GM12878 (cell line): ENCODE results near the gene MICAL3. TPM values are rescaled to one million over a fixed set of nuclear protein-coding genes. Genes with fewer than 3 reads are reported as not detected.

ENCODE experiments used
- ATAC-seq: fragments of 200-7000 bp; cut with Tn5 transposase; 3 replicates; pipeline ENCODE4 v1.9.1; 2020; ENCODE audit warnings: mild to moderate bottlenecking, moderate library complexity
- BruUV-seq: library from RNA; stranded (reverse); fragments of 400-500 nt; replicated peaks from 2 replicates; lab custom pipeline; 2021; lab: Mats Ljungman, UMichigan
- CTCF ChIA-PET: fragments of 300-600 bp; sonication (Branson Sonifier 250); formaldehyde crosslinking; extraction: SDS; loops from one replicate; lab custom pipeline; 2021; ENCODE audit warnings: inconsistent platforms; lab: Yijun Ruan, JAX
- POLR2A ChIA-PET: fragments of 350-600 bp; formaldehyde crosslinking; extraction: SDS; loops from one replicate; lab custom pipeline; 2021; ENCODE audit warnings: inconsistent platforms; lab: Charles Lee
- RAD21 ChIA-PET: fragments of 300-600 bp; sonication (Branson Sonifier 250); formaldehyde crosslinking; loops from one replicate; lab custom pipeline; 2023; ENCODE audit warnings: antibody characterized with exemption; ENCODE audit not compliant: unreplicated experiment; lab: Charles Lee
- SMC1A ChIA-PET: fragments of 300-600 bp; sonication (Branson Sonifier 250); formaldehyde crosslinking; loops from one replicate; lab custom pipeline; 2023; ENCODE audit not compliant: unreplicated experiment, uncharacterized antibody; lab: Charles Lee
- DNase-seq: peaks from one replicate; pipeline ENCODE4 v3.0.0-alpha.2; 2011; ENCODE audit warnings: low read depth, low spot score
- FAIRE-seq: peaks from 3 replicates; lab custom pipeline; 2011; peaks lifted over from hg19 to GRCh38; lab: Jason Lieb, UNC
- H2AFZ ChIP-seq: 2 replicates; pipeline ENCODE4 v1.6.0; 2011; ENCODE audit warnings: low read depth, low read length, control low read depth; ENCODE audit not compliant: control insufficient read depth
- H3K27ac ChIP-seq: 2 replicates; pipeline ENCODE4 v1.5.1; 2011; ENCODE audit warnings: control low read depth; ENCODE audit not compliant: control insufficient read depth, insufficient read depth
- H3K27me3 ChIP-seq, 2 experiments: replicated peaks in 1 of 2; 2 replicates each; pipeline versions ENCODE4 v1.6.0 to v1.6.1; 2011; ENCODE audit warnings: low read length in 1 of 2; ENCODE audit not compliant: control insufficient read depth in 2 of 2, insufficient read depth in 2 of 2
- H3K36me3 ChIP-seq, 2 experiments: 2 replicates each; pipeline ENCODE4 v1.5.1; 2011; ENCODE audit warnings: low read length in 1 of 2; ENCODE audit not compliant: control insufficient read depth in 2 of 2, insufficient read depth in 2 of 2
- H3K4me1 ChIP-seq: 2 replicates; pipeline ENCODE4 v1.6.1; 2011; ENCODE audit warnings: mild to moderate bottlenecking, low read length, moderate library complexity, mixed read lengths; ENCODE audit not compliant: control insufficient read depth, insufficient read depth
- H3K4me2 ChIP-seq: 2 replicates; pipeline ENCODE4 v1.6.0; 2011; ENCODE audit warnings: control low read depth; ENCODE audit not compliant: control insufficient read depth, insufficient read depth
- H3K4me3 ChIP-seq: fragments of 200-600 bp; sonication (generic); 2 replicates; pipeline ENCODE4 v1.5.1; 2016
- H3K79me2 ChIP-seq: 2 replicates; pipeline ENCODE4 v1.6.0; 2011; ENCODE audit warnings: low read length; ENCODE audit not compliant: control insufficient read depth, insufficient read depth
- H3K9ac ChIP-seq: 2 replicates; pipeline ENCODE4 v1.8.0; 2011; ENCODE audit warnings: low read length, control low read depth, mixed read lengths; ENCODE audit not compliant: control insufficient read depth, insufficient read depth
- H3K9me3 ChIP-seq: replicated peaks from 3 replicates; pipeline ENCODE4 v1.5.1; 2011; ENCODE audit warnings: mild to moderate bottlenecking, low read length; ENCODE audit not compliant: control insufficient read depth, insufficient read depth
- H4K20me1 ChIP-seq: 2 replicates; pipeline ENCODE4 v1.6.0; 2011; ENCODE audit not compliant: control insufficient read depth, insufficient read depth
- HCFC1 ChIP-seq: fragments of 150-350 bp; IDR thresholded peaks from 2 replicates; pipeline ENCODE4 v1.6.1; 2014; ENCODE audit warnings: low read length
- HDAC2 ChIP-seq: fragments of 200-600 bp; sonication (generic); IDR thresholded peaks from 2 replicates; pipeline ENCODE4 v1.6.1; 2017
- IKZF1 ChIP-seq: fragments of 450-650 bp; conservative IDR thresholded peaks from 2 replicates; pipeline ENCODE4 v1.6.1; 2017; ENCODE audit warnings: antibody characterized with exemption, mild to moderate bottlenecking
- MTA2 ChIP-seq: fragments of 450-650 bp; IDR thresholded peaks from 2 replicates; pipeline ENCODE4 v1.6.1; 2016; ENCODE audit warnings: low read depth, mild to moderate bottlenecking, moderate library complexity
- NFYB ChIP-seq: IDR thresholded peaks from 2 replicates; pipeline ENCODE4 v1.6.1; 2011; ENCODE audit warnings: low read depth, mild to moderate bottlenecking, low read length, improper control_type of control experiment, moderate library complexity; ENCODE audit not compliant: insufficient read depth
- POLR2AphosphoS2 ChIP-seq: IDR thresholded peaks from 2 replicates; pipeline ENCODE4 v1.6.1; 2011; ENCODE audit warnings: low read depth, mild to moderate bottlenecking, low read length, improper control_type of control experiment, moderate library complexity
- RELB ChIP-seq: fragments of 450-650 bp; IDR thresholded peaks from 2 replicates; pipeline ENCODE4 v1.6.1; 2017; ENCODE audit warnings: low read depth, mild to moderate bottlenecking, moderate library complexity
- RFX5 ChIP-seq: IDR thresholded peaks from 2 replicates; pipeline ENCODE4 v1.6.1; 2011; ENCODE audit warnings: low read depth, low read length, improper control_type of control experiment
- SIN3A ChIP-seq: IDR thresholded peaks from 2 replicates; pipeline ENCODE4 v1.6.1; 2012; ENCODE audit warnings: low read depth, low read length, improper control_type of control experiment
- STAT3 ChIP-seq: IDR thresholded peaks from 2 replicates; pipeline ENCODE4 v1.6.1; 2011; ENCODE audit warnings: low read depth, low read length, improper control_type of control experiment
- WGBS: methylation state at CpG from one replicate; pipeline ENCODE4 v1.1.6; 2016; ENCODE audit warnings: low lambda C conversion rate; ENCODE audit not compliant: insufficient replicate concordance, insufficient coverage; ENCODE audit errors: missing lambda C conversion rate; 5-methylcytosine and 5-hydroxymethylcytosine counted together
- in situ Hi-C: fragments of 300-500 bp; cut with MboI; formaldehyde crosslinking; loops from 9 replicates; pipeline ENCODE4 v1.14.3; 2018; ENCODE audit warnings: mixed read lengths
- intact Hi-C: fragments of 100-400 bp; cut with micrococcal nuclease; formaldehyde crosslinking; loops from one replicate; pipeline ENCODE4 v1.14.2; 2022; ENCODE audit not compliant: unreplicated experiment
- polyA plus RNA-seq, 11 experiments: library from polyadenylated mRNA; depleted of rRNA in 4 of 11; unstranded in 6 of 11; stranded (reverse) in 5 of 11; fragments of >200 nt; fragmentation: Nextera tagmentation in 4 of 11; fragmentation: Illumina TruSeq in 1 of 11; extraction: Ambion mirVana in 4 of 11; extraction: Trizol in 1 of 11; gene quantifications; 1 replicate in 1 of 11; 2 replicates in 10 of 11; pipeline versions ENCODE4 v1.2.1 to v1.2.3, GENCODE V29; 2011 to 2016; ENCODE audit warnings: inconsistent platforms in 2 of 11, missing spikeins in 2 of 11, low read depth in 1 of 11
- total RNA-seq, 4 experiments: library from RNA; depleted of rRNA in 3 of 4; stranded (reverse); fragments of >200 nt in 3 of 4; fragmentation: Illumina TruSeq in 1 of 4; extraction: Trizol in 1 of 4; gene quantifications; 2 replicates each; pipeline versions ENCODE4 v1.2.1 to v1.2.3, GENCODE V29; 2013 to 2021

The MICAL3 gene
- total and polyA plus RNA-seq, 10 of the 15 experiments (the other 5 are each of a cell fraction or from before 2014, with no cell fraction given), result 2.6 to 92.2 (median 24.0) TPM

GRCh38 chr22:18059094-18059417, 34.7 kb upstream of the MICAL3 start:
- H3K36me3 ChIP-seq, result no peaks in the 10 kb centered on the region
- DNase-seq, result no peak
- H3K4me1 ChIP-seq, result peaks cover 30% of the 10 kb centered on the region
- SMC1A ChIA-PET, result interaction anchor here (1.0 to 6.2 kb wide), 6 partner anchors 10 to 51 kb away, joined by 3 to 86 read pairs (median 4); partner anchors contain the start of genes PEX26 and TUBA8
- H3K79me2 ChIP-seq, result no peaks in the 10 kb centered on the region
- RAD21 ChIA-PET, result interaction anchor here (0.9 to 5.2 kb wide), 4 partner anchors 18 to 95 kb away, joined by 3 to 78 read pairs (median 16); partner anchors contain the start of gene PEX26
- no peaks in the 10 kb centered on the region for H4K20me1 ChIP-seq
- H3K27ac ChIP-seq, result no peak overlapping the region
- no TSS peak for BruUV-seq
- no peak for ATAC-seq
- FAIRE-seq, result no peak
- H3K4me3 ChIP-seq, result no peak overlapping the region
- WGBS, result 33% methylated on average over 5 of the region's 5 CpGs
- CTCF ChIA-PET, result interaction anchor here (7.6 kb wide), 1 partner anchor 17 kb away, joined by 75 read pairs; the partner anchor contains the start of gene PEX26
- H3K9me3 ChIP-seq, result no peaks in the 10 kb centered on the region
- H3K4me2 ChIP-seq, result no peak overlapping the region
- no peak overlapping the region for H3K9ac ChIP-seq
- POLR2A ChIA-PET, result interaction anchor here (4.2 kb wide), 1 partner anchor 18 kb away, joined by 27 read pairs; the partner anchor contains the start of gene PEX26
- no peaks in the 10 kb centered on the region for H3K27me3 ChIP-seq
- in situ Hi-C loops (no loop called here), intact Hi-C loops (no loop called here)
- H2AFZ ChIP-seq, result no peak overlapping the region
- TF ChIP-seq IKZF1 (no peak), POLR2AphosphoS2 (no peak), STAT3 (no peak), RELB (no peak), SIN3A (no peak), NFYB (no peak), RFX5 (no peak), HDAC2 (no peak), HCFC1 (no peak), MTA2 (no peak)
